T-helper 1 cell (primary cell): Measurements from ENCODE around the gene TOX2.

Experiments used
- DNase-seq, 5 donors: peaks; one replicate each; pipeline ENCODE4 v3.0.0-alpha.2; 2012 to 2020

Gene TOX2

DNA sequence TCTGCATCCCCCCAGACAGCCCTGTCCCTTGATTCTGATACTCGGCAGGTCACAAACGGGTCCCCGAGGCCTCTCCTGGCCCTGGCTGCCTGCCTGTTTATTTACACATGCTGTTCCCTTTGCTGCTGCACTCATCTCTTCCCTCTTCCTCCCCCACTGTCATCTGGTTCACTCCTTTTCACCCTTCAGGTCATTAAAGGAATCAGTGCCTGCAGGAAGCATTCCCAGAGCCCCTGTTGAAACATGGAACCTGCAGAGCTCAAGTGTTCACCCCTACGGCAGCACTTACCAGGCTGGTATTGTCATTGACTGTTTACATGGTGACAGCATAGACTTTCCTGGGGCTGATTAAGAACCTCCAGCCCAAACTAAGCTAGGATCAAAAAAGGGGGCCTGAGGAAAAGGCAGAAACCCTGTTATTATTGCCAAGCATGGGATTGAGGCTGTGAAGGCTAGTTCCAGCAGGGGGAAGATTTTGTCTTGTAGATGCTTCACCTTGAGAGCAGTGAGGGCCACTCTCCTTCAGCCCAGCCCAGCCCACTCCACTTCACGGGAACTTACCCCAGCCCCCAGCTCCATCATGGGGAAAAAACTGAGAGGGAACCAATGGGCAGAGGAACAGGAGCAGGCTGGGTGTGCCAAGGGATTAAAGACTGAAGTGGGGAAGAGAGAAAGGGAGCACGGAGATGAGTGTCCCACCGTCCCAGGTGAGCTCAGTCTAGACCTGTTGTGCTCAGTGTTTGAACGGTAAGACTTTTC, 199.1 kb downstream of the TOX2 start:
- no peak for DNase-seq

DNA sequence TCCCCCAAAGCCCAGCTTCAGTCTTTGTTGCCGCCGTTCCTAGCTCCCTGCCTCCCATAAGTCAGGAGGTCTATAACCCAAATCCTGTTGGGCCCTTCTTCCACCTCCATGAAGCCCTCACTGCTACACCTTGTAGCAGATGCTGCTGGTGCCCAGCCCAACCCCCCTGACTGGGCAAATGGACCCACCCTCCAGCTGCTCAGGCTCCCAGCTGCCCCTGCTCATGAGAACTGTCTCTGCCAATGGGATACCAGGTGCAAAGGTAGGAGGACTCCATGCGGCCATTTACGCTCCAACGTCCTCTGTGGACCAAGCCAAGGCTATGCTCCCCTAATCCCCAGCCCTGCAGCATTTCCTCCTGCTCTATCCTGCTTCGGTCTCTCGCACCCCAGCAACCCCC, 200.5 kb downstream of the TOX2 start:
- no peak for DNase-seq

DNA sequence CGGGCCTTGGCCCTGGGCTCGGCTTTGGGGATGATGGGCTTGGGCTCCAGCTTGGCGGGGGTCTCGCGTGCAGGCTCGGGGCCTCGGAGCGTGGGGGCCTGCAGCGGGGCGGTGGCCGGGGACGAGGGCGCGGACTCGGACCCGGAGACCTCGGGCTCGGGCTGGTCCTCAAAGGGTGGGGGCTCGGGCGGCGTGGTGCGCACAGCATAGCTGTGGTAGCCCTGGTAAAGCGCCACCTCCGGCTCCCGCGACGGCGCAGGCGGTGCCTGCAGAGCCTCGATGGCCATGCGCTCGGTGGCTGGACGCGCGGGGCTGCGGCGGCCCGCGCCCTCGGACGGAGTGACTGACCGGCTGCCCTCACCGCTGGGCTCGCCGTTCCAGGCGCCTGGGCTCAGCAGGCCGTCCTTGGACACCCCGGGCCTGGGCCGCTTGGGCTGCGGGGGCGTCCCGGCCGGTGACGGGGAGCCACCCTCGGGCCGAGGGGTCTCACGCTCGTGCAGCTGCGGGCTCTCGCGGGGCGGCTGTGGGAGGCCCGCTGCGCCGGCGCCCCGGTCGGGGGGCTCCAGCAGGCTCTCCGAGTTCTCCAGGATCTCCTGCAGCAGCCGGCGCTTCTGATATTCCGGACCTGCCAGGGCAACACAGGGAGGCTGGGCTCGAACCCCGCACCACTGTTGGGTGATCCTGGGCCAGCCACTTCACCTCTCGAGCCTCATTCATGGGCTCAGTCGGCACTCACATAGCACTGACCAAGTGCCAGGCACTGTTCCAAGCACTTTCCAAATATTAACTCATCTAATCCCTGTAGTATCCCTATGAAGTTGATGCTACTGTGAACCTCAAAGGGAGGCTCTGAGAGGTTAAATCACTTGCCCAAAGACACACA, 201.4 kb downstream of the TOX2 start:
- no peak for DNase-seq

DNA sequence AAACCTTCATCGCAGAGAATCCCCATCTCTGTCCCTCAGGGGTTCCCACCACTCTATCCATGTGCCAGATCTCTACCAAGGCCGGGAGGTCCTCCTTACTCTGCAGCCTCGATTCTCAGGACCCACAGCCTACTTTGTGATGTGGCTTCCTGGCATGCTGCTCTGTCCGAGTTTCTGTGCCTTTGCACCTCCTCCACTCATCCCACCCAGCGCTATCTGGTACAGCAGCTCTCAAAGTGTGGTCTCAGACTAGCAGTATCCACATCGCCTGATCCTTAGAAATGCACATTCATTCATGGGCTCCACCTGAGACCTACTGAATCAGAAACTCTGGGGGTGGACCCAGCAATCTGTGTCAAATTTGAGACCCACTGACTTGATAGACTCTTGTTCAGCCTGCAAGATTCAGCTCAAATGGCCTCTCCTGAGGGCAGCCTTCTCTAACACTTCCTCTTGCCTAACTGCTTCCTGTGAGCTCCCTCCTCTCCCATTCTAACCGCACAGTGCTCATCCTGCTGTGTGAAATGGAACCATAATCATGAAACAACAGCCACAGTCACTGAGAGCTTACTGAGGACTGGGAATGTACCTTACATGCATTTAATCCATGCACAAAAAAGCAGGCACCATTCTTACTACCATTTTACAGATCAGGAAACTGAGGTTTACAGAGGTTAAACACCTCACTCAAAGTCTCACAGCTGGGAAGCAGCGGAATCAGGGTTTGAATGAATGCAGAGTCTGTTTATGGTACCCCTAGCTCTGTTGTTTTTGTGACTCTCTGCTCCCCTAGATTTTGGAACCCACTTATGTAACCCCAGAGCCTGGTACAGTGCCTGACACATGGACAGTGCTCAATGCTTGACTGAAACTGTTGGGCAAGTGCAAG, 202.9 kb downstream of the TOX2 start:
- no peak for DNase-seq

GRCh38 chr20:44118185-44119033, 203.8 kb downstream of the TOX2 start:
- no peak for DNase-seq
